Activated CD4-positive, alpha-beta T cell treated with anti-CD3 and anti-CD28 coated beads, Interleukin-2, amount 50 U/mL, for 48 hours (primary cell): ENCODE measurements around the gene LRIG1.

Source experiments
- DNase-seq, 2 experiments: peaks; one replicate each; pipeline ENCODE4 v3.0.0-alpha.2; 2020

The LRIG1 gene

DNA sequence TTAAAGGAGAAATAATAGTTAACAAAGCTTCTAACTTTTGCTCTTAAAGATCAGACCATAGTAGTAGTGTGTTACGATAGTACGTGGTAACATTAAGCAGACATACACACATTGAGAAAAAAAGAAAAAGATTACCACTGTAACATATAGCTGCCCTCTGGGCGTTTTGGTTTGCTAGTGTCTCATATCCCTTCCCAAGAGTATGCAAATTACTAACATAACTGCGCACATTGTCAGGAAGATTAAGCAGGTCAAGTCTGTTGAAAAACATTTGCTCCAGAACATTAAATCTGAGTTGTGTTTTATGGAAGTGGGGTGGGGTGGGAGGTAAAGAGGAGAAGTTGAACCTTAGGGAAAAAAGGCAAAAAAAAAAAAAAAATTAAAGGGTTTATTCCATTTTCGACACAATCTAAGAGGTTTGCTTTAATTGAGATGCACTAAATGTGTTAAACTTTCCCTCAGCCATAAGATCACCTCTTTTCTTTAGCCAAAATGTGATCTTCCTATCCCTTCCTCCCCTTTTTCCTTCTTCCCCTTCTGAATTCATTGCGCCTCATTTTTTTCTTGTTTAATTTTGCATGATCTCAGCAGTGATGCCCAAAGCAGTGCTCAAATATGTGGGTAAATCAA lies 1.5 kb upstream of the LRIG1 start:
- no peak for DNase-seq

DNA sequence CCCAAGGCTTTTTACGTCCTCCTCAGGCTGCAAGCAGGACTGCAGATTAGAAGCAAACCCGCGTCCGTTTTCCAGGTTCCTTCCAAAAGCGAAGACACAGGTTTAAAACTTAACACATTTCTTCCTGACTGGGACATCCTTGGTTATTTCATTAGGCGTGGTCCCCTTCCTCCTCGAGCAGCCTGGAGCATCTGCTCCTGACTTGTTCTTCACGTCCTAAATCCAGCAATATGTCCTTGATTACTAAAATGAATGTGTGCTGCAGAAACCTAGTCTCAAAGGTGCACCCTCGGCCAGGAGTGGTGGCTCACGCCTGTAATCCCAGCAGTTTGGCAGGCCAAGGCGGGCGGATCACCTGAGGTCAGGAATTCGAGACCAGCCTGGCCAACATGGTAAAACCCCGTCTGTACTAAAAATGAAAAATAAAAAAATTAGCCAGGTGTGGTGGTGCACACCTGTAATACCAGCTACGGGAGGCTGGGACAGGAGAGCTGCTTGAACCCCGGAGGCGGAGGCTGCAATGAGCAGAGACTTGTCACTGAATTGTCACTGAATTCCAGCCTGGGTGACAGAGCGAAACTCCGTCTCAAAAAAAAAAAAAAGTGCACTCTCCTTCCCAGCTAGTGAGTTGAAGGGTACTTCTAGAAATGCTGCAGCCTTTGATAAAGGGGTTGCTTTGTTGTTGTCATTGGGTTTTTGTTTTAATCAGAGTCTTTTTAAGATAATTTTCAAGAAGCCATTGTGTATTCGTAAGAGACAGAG lies 842 bp upstream of the LRIG1 start:
- DNase-seq, result no peak

DNA sequence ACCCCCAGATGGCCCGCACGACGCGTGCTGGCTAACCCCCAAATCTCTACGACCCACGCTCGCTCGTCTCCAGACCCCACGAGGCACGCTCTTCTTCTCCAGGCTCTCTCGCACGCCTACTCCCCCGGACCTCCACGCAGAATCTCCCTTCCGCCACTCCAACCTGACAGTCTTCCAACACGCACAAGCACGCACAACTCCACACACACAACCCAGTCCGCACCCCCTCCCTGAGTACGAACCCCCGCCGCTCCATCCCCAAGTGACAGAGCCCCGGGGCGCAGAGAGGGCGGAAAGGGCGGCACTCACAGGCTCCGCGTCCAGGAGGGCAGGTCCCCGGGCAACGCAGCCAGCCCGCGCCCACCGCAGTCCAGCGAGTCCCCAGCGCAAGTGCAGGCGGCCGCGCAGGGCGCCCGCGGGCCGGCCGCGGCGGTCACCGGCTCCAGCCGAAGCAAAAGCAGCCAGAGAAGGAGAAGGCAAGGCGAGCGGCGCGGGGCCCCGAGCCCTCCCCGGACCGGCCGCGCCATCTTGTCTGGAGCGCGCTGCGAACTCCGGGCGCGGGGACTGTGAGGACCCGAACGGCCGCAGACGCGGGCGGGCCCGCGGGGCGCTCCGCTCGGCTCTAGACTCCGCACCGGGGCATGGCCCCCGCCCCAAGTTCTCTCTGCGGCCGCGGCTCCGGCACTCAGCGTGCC lies 794 bp downstream of the LRIG1 start:
- peak; percentile 46 to 57 for DNase-seq

- no peak for DNase-seq
Measured at GRCh38 chr3:66498687-66499621, 1.9 kb downstream of the LRIG1 start.

DNA sequence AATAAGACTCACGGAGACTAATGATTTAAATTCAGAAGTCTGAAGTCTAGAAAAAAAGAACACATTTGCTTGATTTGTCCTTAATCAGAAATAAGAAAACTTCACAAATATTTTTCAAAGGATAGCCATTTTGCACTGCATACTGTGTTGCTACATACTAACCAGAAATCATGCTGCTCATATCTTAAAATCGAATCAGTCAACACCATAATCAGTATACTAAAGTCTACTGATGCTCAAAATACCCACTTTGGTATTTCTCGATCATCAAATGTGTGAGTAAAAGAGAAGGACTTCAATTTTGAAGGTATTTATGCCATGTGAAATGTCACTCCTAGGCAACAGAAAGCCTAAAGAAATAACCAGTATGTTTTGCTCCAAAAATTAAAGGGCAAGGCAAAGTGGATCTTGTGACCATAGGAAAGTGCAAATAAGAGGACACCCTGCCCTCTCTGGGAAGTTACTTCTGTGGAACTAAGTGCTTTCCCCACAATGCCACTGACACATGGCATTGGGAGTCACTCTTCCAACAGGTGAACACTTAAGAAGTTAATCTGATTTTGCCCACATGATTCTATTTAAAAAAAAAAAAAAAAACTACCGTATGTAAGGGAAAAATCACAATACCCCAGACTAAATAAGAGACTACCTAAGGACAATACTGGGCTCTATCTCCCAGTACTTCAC lies 2.7 kb downstream of the LRIG1 start:
- DNase-seq, result no peak

DNA sequence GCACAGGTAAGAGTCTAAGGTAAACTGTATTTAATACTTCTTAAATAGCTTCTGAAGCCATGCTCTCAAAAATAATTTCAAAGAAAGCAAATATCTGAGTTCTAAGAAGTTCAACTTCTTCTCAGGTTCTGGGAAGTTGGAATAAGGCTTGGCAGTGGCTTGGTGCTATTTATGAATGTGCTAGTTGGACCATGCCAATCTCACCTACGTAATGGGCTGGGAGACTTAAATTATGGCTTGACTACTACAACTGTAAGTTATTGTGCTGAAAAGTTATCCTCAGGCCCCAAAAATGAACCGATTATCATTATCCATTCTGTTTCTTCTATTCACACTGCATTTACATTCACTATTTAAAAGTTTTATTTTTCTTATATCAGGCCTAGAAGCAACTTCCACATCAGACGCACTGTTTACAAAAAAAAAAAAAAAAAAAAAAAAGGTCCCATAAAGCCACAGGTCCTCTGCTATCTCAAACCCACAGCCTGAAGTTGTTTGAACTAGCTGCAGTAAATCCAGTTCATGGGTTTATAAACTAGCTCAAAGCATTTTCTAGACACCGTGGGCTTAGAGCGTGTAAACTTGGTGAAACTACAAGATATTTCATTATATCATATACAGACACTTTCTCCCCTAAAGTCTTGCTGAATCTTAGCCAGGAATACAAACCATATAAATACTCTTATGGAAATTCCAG lies 3.4 kb downstream of the LRIG1 start:
- no peak for DNase-seq

GRCh38 chr3:66496746-66497145 lies 4.1 kb downstream of the LRIG1 start:
- no peak for DNase-seq

- no peak for DNase-seq
Measured at GRCh38 chr3:66496301-66496700, 4.5 kb downstream of the LRIG1 start.

- DNase-seq, result no peak
Measured at GRCh38 chr3:66495668-66496045, 5.2 kb downstream of the LRIG1 start.

DNA sequence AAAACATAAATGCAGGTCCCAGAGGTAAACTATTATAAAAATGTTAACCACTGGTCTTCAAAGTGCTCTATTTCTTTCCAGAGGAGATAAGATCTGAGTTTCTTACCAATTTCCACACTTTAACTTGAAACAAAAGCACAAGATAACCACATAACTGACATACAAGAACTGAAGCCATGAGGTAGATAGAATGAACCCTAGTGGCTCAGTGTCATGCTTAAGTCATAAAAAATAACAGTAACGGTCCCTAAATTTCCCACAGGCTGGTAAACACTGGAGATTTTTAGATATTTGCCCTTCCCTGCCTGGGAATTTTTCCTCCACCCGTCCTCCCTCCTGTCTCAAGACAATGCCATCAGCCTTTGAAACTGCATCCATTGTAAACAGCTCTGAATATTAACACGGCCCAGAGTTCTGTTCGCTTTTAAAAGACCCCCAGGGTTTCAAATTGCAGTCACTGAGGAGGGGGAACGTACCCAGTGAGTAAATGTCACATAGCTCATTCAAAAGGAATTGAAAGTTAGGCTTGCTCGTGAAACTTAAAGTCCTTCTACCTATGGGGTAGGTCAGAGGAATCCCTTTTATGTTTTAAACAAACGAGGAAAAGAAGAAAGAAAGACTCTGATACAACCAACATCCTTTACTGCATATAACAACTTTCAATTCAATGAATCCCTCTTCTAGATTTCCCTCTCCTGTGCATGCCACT lies 5.7 kb downstream of the LRIG1 start:
- no peak for DNase-seq

- DNase-seq, result no peak
Measured at GRCh38 chr3:66493458-66494099, 7.2 kb downstream of the LRIG1 start.

GRCh38 chr3:66492672-66493071 lies 8.2 kb downstream of the LRIG1 start:
- DNase-seq, result no peak

- DNase-seq, result no peak
Measured at GRCh38 chr3:66492071-66492470, 8.8 kb downstream of the LRIG1 start.

GRCh38 chr3:66490984-66491383 lies 9.8 kb downstream of the LRIG1 start:
- no peak for DNase-seq

DNA sequence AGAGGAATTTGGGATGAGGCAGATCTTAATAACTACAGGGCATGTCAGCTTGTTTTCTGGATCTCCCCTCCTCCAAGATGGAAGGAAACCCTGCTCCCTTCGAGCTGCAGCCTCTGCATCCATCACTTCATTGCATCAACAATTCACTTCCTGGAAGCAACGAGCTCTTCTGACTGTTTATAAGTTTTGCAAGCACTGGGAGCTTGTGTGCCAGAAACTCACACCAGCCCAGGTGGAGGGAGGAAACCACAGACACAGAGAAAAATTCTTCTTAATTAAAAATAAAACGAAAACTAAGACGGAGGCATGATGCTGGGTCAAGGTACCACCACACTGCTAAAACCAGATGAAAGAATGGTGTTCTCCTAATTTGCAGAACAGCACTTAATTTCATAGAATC lies 10.6 kb downstream of the LRIG1 start:
- no peak for DNase-seq

DNA sequence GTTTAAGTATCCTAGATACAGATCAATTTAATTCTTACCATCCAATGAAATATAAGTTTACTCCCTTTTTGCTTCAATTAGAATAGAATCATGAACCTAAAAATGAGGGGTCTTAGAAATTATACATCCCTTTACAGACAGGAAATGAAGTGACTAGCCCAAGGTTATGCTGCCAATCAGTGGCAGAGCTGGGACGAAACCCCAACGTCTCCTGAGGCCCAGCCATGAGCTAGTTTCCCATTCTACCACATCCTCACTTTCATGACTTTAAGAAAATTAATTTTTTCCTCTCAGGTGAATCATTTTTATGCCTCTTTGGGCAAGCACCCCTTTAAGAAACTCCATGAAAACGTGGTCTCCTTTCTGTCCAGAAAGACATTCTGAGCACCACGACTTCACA lies 11.2 kb downstream of the LRIG1 start:
- peak; percentile 43 to 51 for DNase-seq

DNA sequence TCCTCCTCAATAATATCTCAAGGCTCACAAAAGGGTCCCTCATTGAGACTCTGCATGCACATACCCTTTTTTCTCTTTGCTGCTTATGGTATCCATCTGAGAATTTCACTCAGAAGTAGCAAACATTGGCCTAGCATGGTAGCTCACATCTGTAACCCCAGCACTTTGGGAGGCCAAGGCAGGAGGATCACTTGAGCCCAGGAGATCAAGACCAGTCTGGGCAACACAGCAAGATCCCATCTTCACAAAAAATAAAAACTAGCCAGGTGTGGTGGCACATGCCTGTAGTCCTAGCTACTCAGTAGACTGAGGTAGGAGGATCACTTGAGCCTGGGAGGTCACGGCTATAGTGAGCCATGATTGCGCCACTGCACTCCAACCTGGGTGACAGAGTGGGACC lies 11.7 kb downstream of the LRIG1 start:
- no peak for DNase-seq

DNA sequence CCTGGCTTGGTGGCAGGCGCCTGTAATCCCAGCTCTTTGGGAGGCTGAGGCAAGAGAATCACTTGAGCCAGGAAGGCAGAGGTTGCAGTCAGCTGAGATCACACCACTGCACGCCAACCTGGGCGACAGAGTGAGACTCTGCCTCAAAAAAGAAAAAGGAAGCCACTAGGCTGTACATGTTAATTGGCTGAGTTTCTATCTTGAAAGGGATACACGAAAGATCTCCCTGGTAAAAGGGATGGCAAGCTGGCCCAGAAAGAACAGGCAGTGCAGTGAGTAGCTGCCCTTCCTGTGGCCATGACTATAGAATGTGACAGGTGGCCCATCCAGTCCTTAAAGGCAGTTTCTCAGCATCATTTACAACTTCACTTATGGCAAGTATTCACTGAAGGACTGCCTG lies 12.3 kb downstream of the LRIG1 start:
- no peak for DNase-seq

GRCh38 chr3:66487465-66487864 lies 13.4 kb downstream of the LRIG1 start:
- no peak for DNase-seq

DNA sequence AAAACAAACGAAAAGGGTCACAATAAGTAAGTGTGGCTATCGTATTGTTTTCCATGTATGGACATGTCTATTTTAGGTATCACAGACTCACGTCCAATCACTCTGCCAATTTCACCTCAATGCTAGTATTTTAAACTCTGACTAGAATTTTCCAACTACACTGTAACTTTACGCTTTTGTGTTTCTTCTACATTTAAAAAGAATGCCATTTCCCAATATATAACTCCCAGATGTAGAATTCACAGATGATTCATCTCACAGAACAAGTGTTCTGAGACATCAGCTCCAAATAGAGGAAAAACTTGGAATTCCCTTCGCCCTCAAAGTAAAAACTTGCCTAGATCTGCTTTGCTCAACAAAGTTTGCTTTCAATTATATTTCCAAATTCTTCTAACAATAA lies 14.2 kb downstream of the LRIG1 start:
- DNase-seq, result no peak

DNA sequence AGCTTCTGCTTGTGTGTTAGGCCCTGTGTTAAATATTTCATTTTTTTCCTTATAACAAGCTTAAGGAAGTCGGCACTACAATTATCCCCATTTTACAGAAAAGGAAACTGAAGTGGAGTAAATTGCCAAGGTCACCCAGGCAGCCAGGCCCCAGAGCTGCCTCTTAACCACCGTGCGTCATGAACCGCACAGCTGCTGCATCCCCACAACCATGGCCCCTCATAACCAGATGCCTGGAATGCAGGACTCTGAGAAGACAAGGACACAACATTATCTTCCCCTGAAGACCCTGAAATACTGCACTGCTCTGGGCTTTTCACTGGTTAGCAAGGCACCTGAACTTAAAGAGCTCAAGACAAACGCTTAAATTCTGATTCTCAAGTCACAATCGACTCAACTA lies 14.6 kb downstream of the LRIG1 start:
- DNase-seq, result no peak
